ENCODE data around the gene TDP1.
"Not testable (repeated sequence)": the region's sequence is repeated elsewhere in the genome, so short reads cannot be mapped to it uniquely, and the experiment has no call there.

The TDP1 gene

GRCh38 chr14:89983375-89983774 lies 27.6 kb downstream of the TDP1 start:
- H3K27ac ChIP-seq: no peak overlapping the region

GRCh38 chr14:89986462-89987160 lies 30.9 kb downstream of the TDP1 start:
- Histone ChIP-seq H3K27ac (no peak overlapping the region), H3K4me3 (no peak overlapping the region)

More at GRCh38 chr14:89983375-89983774, 27.6 kb downstream of the TDP1 start:
- H3K4me3 ChIP-seq: no peak overlapping the region

GRCh38 chr14:89987161-89987475 lies 31.4 kb downstream of the TDP1 start:
- H3K4me3 ChIP-seq: no peak overlapping the region
- no peak overlapping the region for H3K27ac ChIP-seq

GRCh38 chr14:89988787-89989186 lies 33.1 kb downstream of the TDP1 start:
- H3K27ac ChIP-seq: no peak overlapping the region

GRCh38 chr14:89990218-89990617 lies 34.5 kb downstream of the TDP1 start:
- H3K27ac ChIP-seq: no peak overlapping the region

More at GRCh38 chr14:89988787-89989186, 33.1 kb downstream of the TDP1 start:
- H3K4me3 ChIP-seq: no peak overlapping the region

GRCh38 chr14:89990623-89991275 lies 35.0 kb downstream of the TDP1 start:
- Histone ChIP-seq H3K4me3 (no peak overlapping the region), H3K27ac (no peak overlapping the region)

More at GRCh38 chr14:89990218-89990617, 34.5 kb downstream of the TDP1 start:
- H3K4me3 ChIP-seq: no peak overlapping the region

GRCh38 chr14:89992273-89992672 lies 36.5 kb downstream of the TDP1 start:
- Histone ChIP-seq H3K4me3 (no peak overlapping the region), H3K27ac (no peak overlapping the region)

- no peak overlapping the region for H3K4me3 ChIP-seq
- no peak overlapping the region for H3K27ac ChIP-seq
Measured at GRCh38 chr14:89996963-89997362, 41.2 kb downstream of the TDP1 start.

- no peak overlapping the region for H3K4me3 ChIP-seq
- H3K27ac ChIP-seq: no peak overlapping the region
Measured at GRCh38 chr14:90000935-90001334, 45.2 kb downstream of the TDP1 start.

GRCh38 chr14:90003526-90004307 lies 48.0 kb downstream of the TDP1 start:
- Histone ChIP-seq H3K4me3 (no peak overlapping the region), H3K27ac (no peak overlapping the region)

GRCh38 chr14:90005441-90005840 lies 49.7 kb downstream of the TDP1 start:
- H3K4me3 ChIP-seq: no peak overlapping the region
- no peak overlapping the region for H3K27ac ChIP-seq

- H3K4me3 ChIP-seq: no peak overlapping the region
- no peak overlapping the region for H3K27ac ChIP-seq
Measured at GRCh38 chr14:90005939-90006530, 50.3 kb downstream of the TDP1 start.

GRCh38 chr14:90017371-90017770 lies 61.6 kb downstream of the TDP1 start:
- Histone ChIP-seq H3K4me3 (no peak overlapping the region), H3K27ac (no peak overlapping the region)

- Histone ChIP-seq H3K27ac (no peak overlapping the region), H3K4me3 (no peak overlapping the region)
Measured at GRCh38 chr14:90019824-90020523, 64.2 kb downstream of the TDP1 start.

- no peak overlapping the region for H3K4me3 ChIP-seq
- H3K27ac ChIP-seq: no peak overlapping the region
Measured at GRCh38 chr14:90023176-90023896, 67.6 kb downstream of the TDP1 start.

- Histone ChIP-seq H3K27ac (no peak overlapping the region), H3K4me3 (no peak overlapping the region)
Measured at GRCh38 chr14:90024910-90025309, 69.2 kb downstream of the TDP1 start.

- not testable (repeated sequence) for H3K4me3 ChIP-seq
Measured at GRCh38 chr14:90026608-90027007, 70.9 kb downstream of the TDP1 start.

GRCh38 chr14:90027842-90028241 lies 72.1 kb downstream of the TDP1 start:
- Histone ChIP-seq H3K27ac (no peak overlapping the region), H3K4me3 (no peak overlapping the region)

More at GRCh38 chr14:90026608-90027007, 70.9 kb downstream of the TDP1 start:
- not testable (repeated sequence) for H3K27ac ChIP-seq

GRCh38 chr14:90034156-90034555 lies 78.4 kb downstream of the TDP1 start:
- H3K27ac ChIP-seq: no peak overlapping the region
- H3K4me3 ChIP-seq: no peak overlapping the region

Measured in skin epidermis (tissue), 12 donors.